PC-9 (cell line): Measurements from ENCODE around the gene ABCC3. TPM values are rescaled to one million over a fixed set of nuclear protein-coding genes. Genes with fewer than 3 reads are reported as not detected.

ENCODE experiments used
- BruUV-seq: library from RNA; stranded (reverse); fragments of 400-500 nt; replicated peaks from 2 replicates; lab custom pipeline; 2021; lab: Mats Ljungman, UMichigan
- CTCF ChIA-PET: fragments of 300-600 bp; sonication (Branson Sonifier 250); formaldehyde crosslinking; loops from one replicate; lab custom pipeline; 2022; ENCODE audit warnings: antibody characterized with exemption; lab: Charles Lee
- POLR2A ChIA-PET: fragments of 300-600 bp; sonication (Branson Sonifier 250); formaldehyde crosslinking; loops from one replicate; lab custom pipeline; 2022; ENCODE audit warnings: antibody characterized with exemption; ENCODE audit not compliant: unreplicated experiment; lab: Charles Lee
- DNase-seq, 2 experiments: peaks; one replicate each; pipeline versions ENCODE4 v3.0.0 to v3.0.0-alpha.2; 2015 to 2022; ENCODE audit warnings: mixed read lengths in 1 of 2
- H2AFZ ChIP-seq: fragments of 200-600 bp; sonication (generic); 2 replicates; pipeline ENCODE4 v1.8.1; 2017; ENCODE audit warnings: antibody characterized with exemption
- H3F3A ChIP-seq: fragments of 200-600 bp; sonication (generic); 2 replicates; pipeline ENCODE4 v1.8.1; 2017; ENCODE audit warnings: antibody characterized with exemption, mild to moderate bottlenecking, low read depth; ENCODE audit not compliant: insufficient read depth
- H3K27ac ChIP-seq: fragments of 200-600 bp; sonication (generic); 2 replicates; pipeline ENCODE4 v1.6.1; 2016; ENCODE audit warnings: mixed run types
- H3K27me3 ChIP-seq: fragments of 200-600 bp; sonication (generic); 2 replicates; pipeline ENCODE4 v1.6.1; 2016; ENCODE audit warnings: low read depth, mixed run types; ENCODE audit not compliant: insufficient read depth
- H3K36me3 ChIP-seq: fragments of 200-600 bp; sonication (generic); 2 replicates; pipeline ENCODE4 v1.6.1; 2016; ENCODE audit warnings: low read depth, mixed run types
- H3K4me1 ChIP-seq: fragments of 200-600 bp; sonication (generic); replicated peaks from 2 replicates; pipeline ENCODE4 v1.6.1; 2016; ENCODE audit warnings: mixed run types; ENCODE audit not compliant: insufficient read depth
- H3K4me2 ChIP-seq: fragments of 200-600 bp; sonication (generic); 2 replicates; pipeline ENCODE4 v1.6.1; 2017; ENCODE audit warnings: mixed run types
- H3K4me3 ChIP-seq: fragments of 200-600 bp; sonication (generic); 2 replicates; pipeline ENCODE4 v1.6.1; 2016; ENCODE audit warnings: mixed run types
- H3K79me2 ChIP-seq: fragments of 200-600 bp; sonication (generic); 2 replicates; pipeline ENCODE4 v1.6.1; 2017; ENCODE audit warnings: low read depth, mixed run types
- H3K9me2 ChIP-seq: fragments of 200-600 bp; sonication (generic); 2 replicates; pipeline ENCODE4 v1.8.1; 2017; ENCODE audit warnings: mild to moderate bottlenecking; ENCODE audit not compliant: insufficient read depth
- H3K9me3 ChIP-seq: fragments of 200-600 bp; sonication (generic); 2 replicates; pipeline ENCODE4 v1.8.1; 2016; ENCODE audit warnings: low read depth; ENCODE audit not compliant: insufficient read depth
- H4K20me1 ChIP-seq: fragments of 200-600 bp; sonication (generic); 2 replicates; pipeline ENCODE4 v1.8.1; 2017; ENCODE audit not compliant: insufficient read depth
- EZH2 ChIP-seq: fragments of 200-600 bp; sonication (generic); IDR thresholded peaks from 2 replicates; pipeline ENCODE4 v1.8.0; 2017; ENCODE audit warnings: antibody characterized with exemption, low read depth
- intact Hi-C: fragments of 100-400 bp; cut with micrococcal nuclease; formaldehyde crosslinking; loops from one replicate; pipeline ENCODE4 v1.10.0; 2022; ENCODE audit not compliant: unreplicated experiment
- total RNA-seq: library from RNA; stranded (reverse); gene quantifications from 2 replicates; pipeline ENCODE4 v1.2.3, GENCODE V29; 2021
- TF ChIP-seq, protein P1 (sequence below): fragments of 200-600 bp; sonication (generic); conservative IDR thresholded peaks from 2 replicates; pipeline ENCODE4 v1.6.1; 2017; ENCODE audit warnings: mixed run types, antibody characterized with exemption, mild to moderate bottlenecking, moderate library complexity

ABCC3 gene
- total RNA-seq, 1 experiment from 2014 or later = 221 TPM

- ChIA-PET POLR2A (no interaction called here), CTCF (interaction anchor here (0.5 to 2.0 kb wide), 4 partner anchors 45 to 80 kb away, joined by 6 to 9 read pairs (median 8); no protein-coding TSS in a partner anchor)
- peaks cover 16% of the 10 kb centered on the region for H3K4me1 ChIP-seq
- H3K9me2 ChIP-seq = no peaks in the 10 kb centered on the region
- DNase-seq = no peak
- H3K27ac ChIP-seq = no peak overlapping the region
- H3K79me2 ChIP-seq = no peaks in the 10 kb centered on the region
- no peaks in the 10 kb centered on the region for H3K27me3 ChIP-seq
- H3K4me3 ChIP-seq = no peak overlapping the region
- TF ChIP-seq, protein P1, sequence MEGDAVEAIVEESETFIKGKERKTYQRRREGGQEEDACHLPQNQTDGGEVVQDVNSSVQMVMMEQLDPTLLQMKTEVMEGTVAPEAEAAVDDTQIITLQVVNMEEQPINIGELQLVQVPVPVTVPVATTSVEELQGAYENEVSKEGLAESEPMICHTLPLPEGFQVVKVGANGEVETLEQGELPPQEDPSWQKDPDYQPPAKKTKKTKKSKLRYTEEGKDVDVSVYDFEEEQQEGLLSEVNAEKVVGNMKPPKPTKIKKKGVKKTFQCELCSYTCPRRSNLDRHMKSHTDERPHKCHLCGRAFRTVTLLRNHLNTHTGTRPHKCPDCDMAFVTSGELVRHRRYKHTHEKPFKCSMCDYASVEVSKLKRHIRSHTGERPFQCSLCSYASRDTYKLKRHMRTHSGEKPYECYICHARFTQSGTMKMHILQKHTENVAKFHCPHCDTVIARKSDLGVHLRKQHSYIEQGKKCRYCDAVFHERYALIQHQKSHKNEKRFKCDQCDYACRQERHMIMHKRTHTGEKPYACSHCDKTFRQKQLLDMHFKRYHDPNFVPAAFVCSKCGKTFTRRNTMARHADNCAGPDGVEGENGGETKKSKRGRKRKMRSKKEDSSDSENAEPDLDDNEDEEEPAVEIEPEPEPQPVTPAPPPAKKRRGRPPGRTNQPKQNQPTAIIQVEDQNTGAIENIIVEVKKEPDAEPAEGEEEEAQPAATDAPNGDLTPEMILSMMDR = no peak
- no peak for TF ChIP-seq EZH2
- H4K20me1 ChIP-seq = no peaks in the 10 kb centered on the region
- no TSS peak for BruUV-seq
- no peak overlapping the region for H3K4me2 ChIP-seq
- H3F3A ChIP-seq = peaks cover 11% of the 10 kb centered on the region; the same call in 1 of the 2 replicates
- H3K9me3 ChIP-seq = no peaks in the 10 kb centered on the region
- intact Hi-C loops = no loop called here
- H2AFZ ChIP-seq = no peak overlapping the region
- no peaks in the 10 kb centered on the region for H3K36me3 ChIP-seq
These were observed 10.3 kb upstream of the ABCC3 start for GRCh38 chr17:50624321-50624934.

GRCh38 chr17:50625032-50625871 lies 9.4 kb upstream of the ABCC3 start:
- Histone ChIP-seq H3K4me1 (peaks cover 22% of the 10 kb centered on the region), H3K27me3 (no peaks in the 10 kb centered on the region), H2AFZ (no peak overlapping the region), H3F3A (peaks cover 14% of the 10 kb centered on the region; the same call in 1 of the 2 replicates), H3K9me2 (no peaks in the 10 kb centered on the region), H3K36me3 (no peaks in the 10 kb centered on the region), H4K20me1 (no peaks in the 10 kb centered on the region), H3K4me3 (no peak overlapping the region), H3K9me3 (no peaks in the 10 kb centered on the region), H3K79me2 (no peaks in the 10 kb centered on the region), H3K4me2 (no peak overlapping the region), H3K27ac (no peak overlapping the region)
- ChIA-PET CTCF (interaction anchor here (0.6 to 2.0 kb wide), 7 partner anchors 11 to 595 kb away, joined by 3 to 9 read pairs (median 4); no protein-coding TSS in a partner anchor), POLR2A (interaction anchor here (0.5 to 0.6 kb wide), 2 partner anchors 21 to 83 kb away, joined by 3 to 9 read pairs; no protein-coding TSS in a partner anchor)
- intact Hi-C loops = no loop called here
- no TSS peak for BruUV-seq
- no peak for DNase-seq
- TF ChIP-seq EZH2 = no peak
- TF ChIP-seq, protein P1 = no peak

DNA sequence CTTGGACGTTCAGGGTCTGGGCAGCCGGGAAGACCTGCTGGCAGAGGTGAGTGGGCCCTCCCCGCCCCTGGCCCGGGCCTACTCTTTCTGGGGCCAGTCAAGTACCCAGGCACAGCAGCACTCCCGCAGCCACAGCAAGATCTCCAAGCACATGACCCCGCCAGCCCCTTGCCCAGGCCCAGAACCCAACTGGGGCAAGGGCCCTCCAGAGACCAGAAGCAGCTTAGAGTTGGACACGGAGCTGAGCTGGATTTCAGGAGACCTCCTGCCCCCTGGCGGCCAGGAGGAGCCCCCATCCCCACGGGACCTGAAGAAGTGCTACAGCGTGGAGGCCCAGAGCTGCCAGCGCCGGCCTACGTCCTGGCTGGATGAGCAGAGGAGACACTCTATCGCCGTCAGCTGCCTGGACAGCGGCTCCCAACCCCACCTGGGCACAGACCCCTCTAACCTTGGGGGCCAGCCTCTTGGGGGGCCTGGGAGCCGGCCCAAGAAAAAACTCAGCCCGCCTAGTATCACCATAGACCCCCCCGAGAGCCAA lies 8.6 kb upstream of the ABCC3 start:
- Histone ChIP-seq H3K9me3 (no peaks in the 10 kb centered on the region), H3K27ac (no peak overlapping the region), H3K4me3 (no peak overlapping the region), H3K4me2 (no peak overlapping the region), H3K79me2 (no peaks in the 10 kb centered on the region), H3F3A (peaks cover 22% of the 10 kb centered on the region), H2AFZ (no peak overlapping the region), H3K27me3 (no peaks in the 10 kb centered on the region), H3K36me3 (no peaks in the 10 kb centered on the region), H3K4me1 (peaks cover 31% of the 10 kb centered on the region), H3K9me2 (no peaks in the 10 kb centered on the region), H4K20me1 (no peaks in the 10 kb centered on the region)
- no TSS peak for BruUV-seq
- TF ChIP-seq EZH2 = no peak
- TF ChIP-seq, protein P1 = peak; percentile 91
- CTCF ChIA-PET = interaction anchor here (0.6 to 2.0 kb wide), 5 partner anchors 12 to 75 kb away, joined by 3 to 6 read pairs (median 3); no protein-coding TSS in a partner anchor
- POLR2A ChIA-PET = no interaction called here
- intact Hi-C loops = loop anchor here (1.0 to 2.0 kb wide), 2 partner anchors 79 to 144 kb away; partner anchors contain the start of gene SPATA20
- DNase-seq = peak; percentile 50 to 52
